A549 treated with RU486 at 1 μM for 4 hours (cell line): ENCODE results near the gene CRLF3. TPM values are rescaled to one million over a fixed set of nuclear protein-coding genes. Genes with fewer than 3 reads are reported as not detected.

Source experiments
- total RNA-seq: library from RNA; stranded (reverse); fragments of 200-300 nt; extraction: Qiagen RNA extraction; gene quantifications from 5 replicates; pipeline ENCODE4 v1.2.3, GENCODE V29; 2022; ENCODE audit warnings: low read depth

Gene CRLF3, protein sequence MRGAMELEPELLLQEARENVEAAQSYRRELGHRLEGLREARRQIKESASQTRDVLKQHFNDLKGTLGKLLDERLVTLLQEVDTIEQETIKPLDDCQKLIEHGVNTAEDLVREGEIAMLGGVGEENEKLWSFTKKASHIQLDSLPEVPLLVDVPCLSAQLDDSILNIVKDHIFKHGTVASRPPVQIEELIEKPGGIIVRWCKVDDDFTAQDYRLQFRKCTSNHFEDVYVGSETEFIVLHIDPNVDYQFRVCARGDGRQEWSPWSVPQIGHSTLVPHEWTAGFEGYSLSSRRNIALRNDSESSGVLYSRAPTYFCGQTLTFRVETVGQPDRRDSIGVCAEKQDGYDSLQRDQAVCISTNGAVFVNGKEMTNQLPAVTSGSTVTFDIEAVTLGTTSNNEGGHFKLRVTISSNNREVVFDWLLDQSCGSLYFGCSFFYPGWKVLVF
- total RNA-seq: 10.6 to 18.2 TPM (median 15.7 TPM) in 5 replicates

DNA sequence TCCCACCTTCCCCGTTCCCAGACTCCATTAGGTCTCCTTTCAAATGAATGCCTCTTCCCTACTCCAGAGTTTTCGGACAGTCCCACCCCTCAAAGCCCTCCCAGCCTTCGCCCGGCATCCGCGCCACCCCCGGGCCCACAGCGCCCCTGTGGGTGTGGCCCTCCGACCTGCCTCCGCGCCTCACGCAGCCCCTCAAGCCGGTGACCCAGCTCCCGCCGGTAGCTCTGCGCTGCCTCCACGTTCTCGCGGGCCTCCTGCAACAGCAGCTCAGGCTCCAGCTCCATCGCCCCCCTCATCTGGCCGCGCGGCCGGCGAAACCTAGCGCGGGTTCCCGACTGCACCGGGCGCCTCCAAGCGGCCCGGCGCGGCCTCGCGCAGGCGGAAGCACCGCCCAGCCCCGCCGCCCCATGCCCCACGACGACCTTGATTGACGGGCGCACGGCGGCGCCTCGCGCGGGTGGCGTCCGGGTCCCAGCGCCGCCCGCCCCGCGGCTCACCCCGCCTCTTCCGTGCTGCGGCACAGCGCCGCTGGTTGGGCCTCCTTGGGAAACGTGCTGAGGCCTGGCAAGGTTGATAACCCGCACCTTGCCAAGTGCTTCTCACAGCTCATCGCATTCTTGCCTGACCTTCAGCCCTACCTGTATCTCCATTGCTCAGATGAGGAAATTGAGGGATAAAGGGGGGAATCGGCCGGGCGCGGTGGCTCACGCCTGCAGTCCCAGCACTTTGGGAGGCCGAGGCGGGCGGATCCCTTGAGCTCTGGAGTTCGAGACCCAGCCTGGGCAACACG lies at the start of gene CRLF3:
CRLF3 (minus strand) TSS at position 337 of the 790 bp plus-strand sequence; CDS start at position 296, 41 bp downstream.

DNA sequence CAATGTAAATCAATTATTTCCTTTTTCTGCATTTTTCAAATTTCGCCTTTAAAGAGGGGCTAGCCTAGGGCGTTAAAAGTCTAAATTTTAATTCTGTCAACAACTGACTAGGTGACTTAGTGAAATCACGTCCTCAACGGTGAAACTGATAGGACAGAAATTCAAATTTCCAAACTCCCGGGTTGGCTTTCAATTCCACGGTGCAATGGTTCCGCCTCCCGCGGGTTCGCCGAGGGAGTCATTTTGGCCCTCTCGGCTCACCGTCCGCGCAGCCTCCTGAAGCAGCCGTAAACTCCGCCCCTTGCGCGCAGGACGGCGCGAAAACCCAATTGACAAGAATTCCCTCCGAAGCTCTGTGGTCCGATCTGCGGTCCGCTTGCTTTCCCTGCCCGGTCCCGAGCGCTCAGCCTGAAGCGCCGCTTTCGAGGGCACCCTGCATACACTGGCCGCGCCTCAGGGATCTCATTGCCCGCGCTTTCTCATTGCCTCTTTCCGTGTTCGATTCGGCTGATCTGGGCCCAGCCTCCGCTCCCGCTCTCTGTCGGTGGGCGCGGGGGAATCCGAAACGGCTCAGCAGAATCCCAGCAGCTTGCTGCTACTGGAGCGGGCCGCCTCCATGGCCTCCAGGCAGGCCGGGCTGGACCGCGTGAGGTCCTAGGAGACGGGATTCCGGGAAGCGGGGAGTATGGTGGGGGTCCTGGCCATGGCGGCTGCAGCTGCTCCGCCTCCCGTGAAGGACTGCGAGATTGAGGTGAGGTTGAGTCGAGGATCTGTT lies 7.4 kb upstream of the CRLF3 start, which contains the start of gene ATAD5:
ATAD5 (plus strand) TSS at position 304 of the 775 bp plus-strand sequence; CDS start at position 686, 382 bp downstream.

Other genes starting within 250 kb of the CRLF3 start
- 1.7 to 5.4 TPM (median 4.8 TPM) in 5 replicates for gene ATAD5, start 7.3 kb upstream of the CRLF3 start, total RNA-seq
- gene TEFM, start 81.5 kb upstream of the CRLF3 start, total RNA-seq: 18.0 to 29.8 TPM (median 20.1 TPM) in 5 replicates
- gene ADAP2, start 97.3 kb upstream of the CRLF3 start, total RNA-seq: 2.0 to 3.8 TPM (median 2.8 TPM) in 5 replicates
- gene RNF135, start 146.3 kb upstream of the CRLF3 start, total RNA-seq: 23.2 to 27.5 TPM (median 24.4 TPM) in 5 replicates